Activated CD4-positive, alpha-beta T cell treated with anti-CD3 and anti-CD28 coated beads, Interleukin-2, amount 10 ng/mL, durations not matched to agents 7 days and 5 days (primary cell): ENCODE results near the gene SRPK3. TPM values are rescaled to one million over a fixed set of nuclear protein-coding genes. Genes with fewer than 3 reads are reported as not detected.
A peak's percentile ranks its signal among the peaks of the same experiment; 100 is the strongest.
"Not testable (repeated sequence)": the region's sequence is repeated elsewhere in the genome, so short reads cannot be mapped to it uniquely, and the experiment has no call there.

Experiments used
- CTCF ChIA-PET: fragments of 350-600 bp; sonication (Branson Sonifier 250); formaldehyde crosslinking; loops from one replicate; lab custom pipeline; 2021; ENCODE audit warnings: antibody characterized with exemption; lab: Charles Lee
- POLR2A ChIA-PET: fragments of 350-600 bp; sonication (Branson Sonifier 250); formaldehyde crosslinking; loops from one replicate; lab custom pipeline; 2021; ENCODE audit warnings: antibody characterized with exemption; lab: Charles Lee
- DNase-seq: peaks from one replicate; pipeline ENCODE4 v3.0.0-alpha.2; 2020
- H3K27ac Mint-ChIP-seq: one replicate; pipeline ENCODE4 v1.8.0; 2021; ENCODE audit warnings: mild to moderate bottlenecking, moderate library complexity, mixed read lengths
- H3K27me3 Mint-ChIP-seq: one replicate; pipeline ENCODE4 v1.8.0; 2021; ENCODE audit warnings: mixed read lengths
- H3K36me3 Mint-ChIP-seq: one replicate; pipeline ENCODE4 v1.8.0; 2021; ENCODE audit warnings: low read depth, mixed read lengths
- H3K4me1 Mint-ChIP-seq: one replicate; pipeline ENCODE4 v1.8.0; 2021; ENCODE audit warnings: mixed read lengths
- H3K4me3 Mint-ChIP-seq: one replicate; pipeline ENCODE4 v1.8.0; 2021; ENCODE audit warnings: mild to moderate bottlenecking, moderate library complexity, mixed read lengths
- H3K9me3 Mint-ChIP-seq: one replicate; pipeline ENCODE4 v1.8.0; 2021; ENCODE audit warnings: mixed read lengths
- total RNA-seq, 2 experiments: library from RNA; stranded (reverse); gene quantifications; one replicate each; pipeline ENCODE4 v1.2.3, GENCODE V29; 2021

The SRPK3 gene
- total RNA-seq, 2 experiments from 2014 or later = not detected

- Mint-ChIP-seq H3K9me3 (no peaks in the 10 kb centered on the region), H3K4me1 (peaks cover 39% of the 10 kb centered on the region), H3K27ac (no peak overlapping the region), H3K36me3 (no peaks in the 10 kb centered on the region), H3K4me3 (peak overlapping the region; percentile 22), H3K27me3 (peaks cover 12% of the 10 kb centered on the region)
- ChIA-PET POLR2A (no interaction called here), CTCF (interaction anchor here (0.8 to 1.4 kb wide), 4 partner anchors 13 to 36 kb away, joined by 3 to 5 read pairs (median 4); partner anchors contain the start of genes IDH3G and SSR4)
- DNase-seq = peak; percentile 52
Measured at GRCh38 chrX:153816831-153817690, 36.2 kb downstream of the SRPK3 start.

GRCh38 chrX:153818064-153818463, 37.2 kb downstream of the SRPK3 start:
- not testable (repeated sequence) for H3K9me3 Mint-ChIP-seq, H3K27me3 Mint-ChIP-seq
- CTCF ChIA-PET = interaction anchor here (0.8 kb wide), 1 partner anchor 24 kb away, joined by 3 read pairs; the partner anchor contains the start of genes IDH3G and SSR4

GRCh38 chrX:153818571-153819383, 37.9 kb downstream of the SRPK3 start:
- ChIA-PET CTCF (interaction anchor here (1.0 to 1.2 kb wide), 2 partner anchors 12 to 60 kb away, joined by 3 to 4 read pairs; no protein-coding TSS in a partner anchor), POLR2A (no interaction called here)
- H3K4me3 Mint-ChIP-seq = peak overlapping the region; percentile 47
- H3K36me3 Mint-ChIP-seq = no peaks in the 10 kb centered on the region
- H3K27me3 Mint-ChIP-seq = peaks cover 6% of the 10 kb centered on the region
- peaks cover 49% of the 10 kb centered on the region for H3K4me1 Mint-ChIP-seq
- peak; percentile 34 for DNase-seq
- no peak overlapping the region for H3K27ac Mint-ChIP-seq
- no peaks in the 10 kb centered on the region for H3K9me3 Mint-ChIP-seq

More at GRCh38 chrX:153818064-153818463, 37.2 kb downstream of the SRPK3 start:
- H3K4me3 Mint-ChIP-seq, DNase-seq, H3K36me3 Mint-ChIP-seq, POLR2A ChIA-PET, H3K27ac Mint-ChIP-seq: not testable (repeated sequence)
- H3K4me1 Mint-ChIP-seq = peaks cover 46% of the 10 kb centered on the region

- H3K36me3 Mint-ChIP-seq = no peaks in the 10 kb centered on the region
- H3K27me3 Mint-ChIP-seq = peaks cover 7% of the 10 kb centered on the region
- H3K9me3 Mint-ChIP-seq = no peaks in the 10 kb centered on the region
- no peak for DNase-seq
- H3K4me1 Mint-ChIP-seq = peaks cover 51% of the 10 kb centered on the region
- no peak overlapping the region for H3K27ac Mint-ChIP-seq
- POLR2A ChIA-PET = no interaction called here
- H3K4me3 Mint-ChIP-seq = peak overlapping the region; percentile 16
- CTCF ChIA-PET = interaction anchor here (1.0 to 1.2 kb wide), 2 partner anchors 13 to 59 kb away, joined by 3 to 4 read pairs; no protein-coding TSS in a partner anchor
Measured at GRCh38 chrX:153819384-153820040, 38.7 kb downstream of the SRPK3 start.

- Mint-ChIP-seq H3K36me3 (no peaks in the 10 kb centered on the region), H3K4me3 (no peak overlapping the region), H3K9me3 (no peaks in the 10 kb centered on the region), H3K4me1 (peaks cover 45% of the 10 kb centered on the region), H3K27ac (no peak overlapping the region), H3K27me3 (peaks cover 5% of the 10 kb centered on the region)
- DNase-seq = no peak
- ChIA-PET CTCF (no interaction called here), POLR2A (no interaction called here)
Measured at GRCh38 chrX:153820601-153821000, 39.8 kb downstream of the SRPK3 start.

GRCh38 chrX:153821066-153821465, 40.2 kb downstream of the SRPK3 start:
- CTCF ChIA-PET = interaction anchor here (0.6 kb wide), 1 partner anchor 893 kb away, joined by 3 read pairs; no protein-coding TSS in a partner anchor
- DNase-seq = no peak
- H3K4me1 Mint-ChIP-seq = peaks cover 46% of the 10 kb centered on the region

GRCh38 chrX:153824348-153824747, 43.5 kb downstream of the SRPK3 start:
- no peaks in the 10 kb centered on the region for H3K36me3 Mint-ChIP-seq
- no peak overlapping the region for H3K4me3 Mint-ChIP-seq
- POLR2A ChIA-PET = no interaction called here
- CTCF ChIA-PET = no interaction called here
- peaks cover 21% of the 10 kb centered on the region for H3K27me3 Mint-ChIP-seq
- no peak for DNase-seq
- H3K9me3 Mint-ChIP-seq = no peaks in the 10 kb centered on the region
- H3K4me1 Mint-ChIP-seq = peaks cover 40% of the 10 kb centered on the region
- H3K27ac Mint-ChIP-seq = no peak overlapping the region

More at GRCh38 chrX:153821066-153821465, 40.2 kb downstream of the SRPK3 start:
- Mint-ChIP-seq H3K4me3 (no peak overlapping the region), H3K36me3 (no peaks in the 10 kb centered on the region), H3K27me3 (peaks cover 7% of the 10 kb centered on the region), H3K9me3 (no peaks in the 10 kb centered on the region), H3K27ac (no peak overlapping the region)
- POLR2A ChIA-PET = no interaction called here

GRCh38 chrX:153825042-153825441, 44.2 kb downstream of the SRPK3 start:
- ChIA-PET POLR2A (no interaction called here), CTCF (no interaction called here)
- Mint-ChIP-seq H3K4me3 (no peak overlapping the region), H3K4me1 (peaks cover 37% of the 10 kb centered on the region), H3K9me3 (no peaks in the 10 kb centered on the region), H3K27ac (no peak overlapping the region), H3K27me3 (peaks cover 22% of the 10 kb centered on the region), H3K36me3 (no peaks in the 10 kb centered on the region)
- DNase-seq = no peak

- H3K27ac Mint-ChIP-seq = no peak overlapping the region
- no peak overlapping the region for H3K4me3 Mint-ChIP-seq
- ChIA-PET POLR2A (no interaction called here), CTCF (no interaction called here)
- H3K36me3 Mint-ChIP-seq = no peaks in the 10 kb centered on the region
- DNase-seq = no peak
- H3K9me3 Mint-ChIP-seq = no peaks in the 10 kb centered on the region
- H3K27me3 Mint-ChIP-seq = peaks cover 30% of the 10 kb centered on the region
- peaks cover 22% of the 10 kb centered on the region for H3K4me1 Mint-ChIP-seq
Measured at GRCh38 chrX:153827016-153827415, 46.2 kb downstream of the SRPK3 start.

GRCh38 chrX:153827903-153828302, 47.1 kb downstream of the SRPK3 start:
- CTCF ChIA-PET = interaction anchor here (0.7 kb wide), 1 partner anchor 288 kb away, joined by 3 read pairs; no protein-coding TSS in a partner anchor
- H3K4me1 Mint-ChIP-seq = peaks cover 14% of the 10 kb centered on the region
- no peak overlapping the region for H3K4me3 Mint-ChIP-seq
- DNase-seq = no peak
- POLR2A ChIA-PET = no interaction called here
- H3K27ac Mint-ChIP-seq = no peak overlapping the region
- H3K9me3 Mint-ChIP-seq = no peaks in the 10 kb centered on the region
- H3K36me3 Mint-ChIP-seq = no peaks in the 10 kb centered on the region
- H3K27me3 Mint-ChIP-seq = peaks cover 34% of the 10 kb centered on the region

GRCh38 chrX:153828308-153828707, 47.5 kb downstream of the SRPK3 start:
- CTCF ChIA-PET = no interaction called here
- Mint-ChIP-seq H3K27ac (no peak overlapping the region), H3K9me3 (no peaks in the 10 kb centered on the region), H3K36me3 (no peaks in the 10 kb centered on the region), H3K4me1 (peaks cover 14% of the 10 kb centered on the region), H3K4me3 (no peak overlapping the region), H3K27me3 (peaks cover 37% of the 10 kb centered on the region)
- POLR2A ChIA-PET = no interaction called here
- DNase-seq = no peak
